GM23248 (cell line): ENCODE data around the gene ULBP2. TPM values are rescaled to one million over a fixed set of nuclear protein-coding genes. Genes with fewer than 3 reads are reported as not detected.
"Not testable (repeated sequence)": the region's sequence is repeated elsewhere in the genome, so short reads cannot be mapped to it uniquely, and the experiment has no call there.

Experiments used
- DNase-seq: peaks from one replicate; pipeline ENCODE4 v3.0.0-alpha.2; 2015
- H2AFZ ChIP-seq: fragments of 200-600 bp; sonication (generic); 2 replicates; pipeline ENCODE4 v1.6.1; 2016; ENCODE audit warnings: antibody characterized with exemption
- H3F3A ChIP-seq: fragments of 200-600 bp; sonication (generic); 2 replicates; pipeline ENCODE4 v1.6.1; 2016; ENCODE audit warnings: mild to moderate bottlenecking, antibody characterized with exemption, mixed run types; ENCODE audit not compliant: insufficient read depth
- H3K27ac ChIP-seq: fragments of 200-600 bp; sonication (generic); 2 replicates; pipeline ENCODE4 v1.5.1; 2016; ENCODE audit warnings: mild to moderate bottlenecking
- H3K27me3 ChIP-seq: fragments of 200-600 bp; sonication (generic); replicated peaks from 2 replicates; pipeline ENCODE4 v1.6.1; 2016; ENCODE audit warnings: mild to moderate bottlenecking; ENCODE audit not compliant: insufficient read depth
- H3K36me3 ChIP-seq: fragments of 200-600 bp; sonication (generic); 2 replicates; pipeline ENCODE4 v1.6.1; 2016; ENCODE audit warnings: low read depth, mild to moderate bottlenecking
- H3K4me1 ChIP-seq: fragments of 200-600 bp; sonication (generic); 2 replicates; pipeline ENCODE4 v1.6.1; 2016; ENCODE audit warnings: mild to moderate bottlenecking; ENCODE audit not compliant: insufficient read depth
- H3K4me2 ChIP-seq: fragments of 200-600 bp; sonication (generic); one replicate; pipeline ENCODE4 v1.6.1; 2016; ENCODE audit warnings: mild to moderate bottlenecking; ENCODE audit not compliant: unreplicated experiment
- H3K4me3 ChIP-seq: fragments of 200-600 bp; sonication (generic); 2 replicates; pipeline ENCODE4 v1.5.1; 2016; ENCODE audit warnings: mild to moderate bottlenecking
- H3K79me2 ChIP-seq: fragments of 200-600 bp; sonication (generic); 2 replicates; pipeline ENCODE4 v1.6.1; 2016; ENCODE audit warnings: mild to moderate bottlenecking; ENCODE audit not compliant: insufficient read depth
- H3K9ac ChIP-seq: fragments of 200-600 bp; sonication (generic); 2 replicates; pipeline ENCODE4 v1.6.1; 2016; ENCODE audit warnings: mild to moderate bottlenecking
- H3K9me2 ChIP-seq: fragments of 200-600 bp; sonication (generic); 2 replicates; pipeline ENCODE4 v1.6.1; 2016; ENCODE audit warnings: mixed run types, mild to moderate bottlenecking, moderate library complexity; ENCODE audit not compliant: insufficient read depth
- H3K9me3 ChIP-seq: fragments of 200-600 bp; sonication (generic); one replicate; pipeline ENCODE4 v1.6.1; 2017; ENCODE audit warnings: low read depth
- H4K20me1 ChIP-seq: fragments of 200-600 bp; sonication (generic); 2 replicates; pipeline ENCODE4 v1.6.0; 2016; ENCODE audit not compliant: insufficient read depth
- EZH2 ChIP-seq: fragments of 200-600 bp; sonication (generic); IDR thresholded peaks from 2 replicates; pipeline ENCODE4 v1.6.1; 2018; ENCODE audit warnings: antibody characterized with exemption, mild to moderate bottlenecking; ENCODE audit not compliant: insufficient read depth, poor library complexity, severe bottlenecking
- EZH2phosphoT487 ChIP-seq: fragments of 200-600 bp; sonication (generic); IDR thresholded peaks from 2 replicates; pipeline ENCODE4 v1.6.1; 2018; ENCODE audit warnings: antibody characterized with exemption, moderate library complexity, mild to moderate bottlenecking, low read depth; ENCODE audit not compliant: insufficient read depth
- WGBS, 2 experiments: methylation state at CpG; one replicate each; pipeline ENCODE4 v1.1.6; 2015 to 2017; ENCODE audit warnings: low lambda C conversion rate in 2 of 2, low coverage in 1 of 2; ENCODE audit errors: missing lambda C conversion rate in 2 of 2; 5-methylcytosine and 5-hydroxymethylcytosine counted together
- in situ Hi-C: fragments of 300-500 bp; cut with MboI; formaldehyde crosslinking; loops from 2 replicates; pipeline ENCODE4 v1.15.0; 2020
- polyA plus RNA-seq: library from polyadenylated mRNA; unstranded; fragments of >200 nt; fragmentation: Nextera tagmentation; extraction: Ambion mirVana; gene quantifications from 2 replicates; pipeline ENCODE4 v1.2.1, GENCODE V29; 2016
- total RNA-seq: library from RNA; depleted of rRNA; stranded (reverse); fragments of >200 nt; shearing (Covaris generic); gene quantifications from 2 replicates; pipeline ENCODE4 v1.2.3, GENCODE V29; 2014

The ULBP2 gene
- total and polyA plus RNA-seq, 2 experiments from 2014 or later, result 23.8 to 29.5 TPM

- Histone ChIP-seq H3K4me3 (no peak overlapping the region), H3K27me3 (peaks cover 90% of the 10 kb centered on the region), H3K4me2 (no peak overlapping the region), H3K9me3 (no peaks in the 10 kb centered on the region), H3K27ac (no peak overlapping the region), H2AFZ (no peak overlapping the region), H3K9me2 (no peaks in the 10 kb centered on the region), H3K4me1 (no peaks in the 10 kb centered on the region), H3K36me3 (no peaks in the 10 kb centered on the region), H3K9ac (no peak overlapping the region), H3F3A (no peaks in the 10 kb centered on the region), H3K79me2 (no peaks in the 10 kb centered on the region), H4K20me1 (no peaks in the 10 kb centered on the region)
- DNase-seq, result no peak
- 0 out of 2 replicates have a peak, but pooled peaks have one; percentile 40 for TF ChIP-seq EZH2phosphoT487
- no peak for TF ChIP-seq EZH2
- WGBS, 2 experiments, result 9 to 10% methylated on average over 17 of the region's 17 CpGs
- in situ Hi-C loops, result no loop called here
Measured at GRCh38 chr6:149988550-149989346, 46.9 kb downstream of the ULBP2 start.

DNA sequence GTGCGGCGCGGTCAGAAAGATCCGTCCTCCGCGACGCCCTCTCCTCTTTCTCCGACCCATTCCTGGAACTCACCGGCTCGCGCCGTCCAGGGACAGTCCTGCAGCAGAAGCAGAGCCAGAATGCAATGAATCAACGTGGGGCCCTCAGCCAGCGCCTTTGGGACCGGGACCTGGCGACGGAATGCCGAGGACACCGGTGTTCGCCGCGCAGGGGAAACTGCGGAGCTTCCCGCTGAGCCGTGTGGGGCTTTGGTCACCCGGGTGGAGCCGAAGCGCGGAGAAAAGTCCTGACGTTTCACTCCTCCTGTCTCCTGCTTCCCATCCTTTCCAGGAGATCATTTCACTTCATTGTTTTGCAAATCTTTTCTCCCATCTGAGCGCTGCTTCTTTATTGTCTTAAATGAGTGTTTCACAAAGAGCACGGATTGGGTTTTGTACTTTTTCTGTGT is 48.4 kb downstream of the ULBP2 start:
- H3K79me2 ChIP-seq, result no peaks in the 10 kb centered on the region
- H3K9me3 ChIP-seq, result no peaks in the 10 kb centered on the region
- WGBS, 2 experiments, result 1 to 2% methylated on average over 20 to 32 of the region's 32 CpGs
- no peak overlapping the region for H3K27ac ChIP-seq
- no peaks in the 10 kb centered on the region for H3K36me3 ChIP-seq
- no peaks in the 10 kb centered on the region for H3K4me1 ChIP-seq
- no peak for TF ChIP-seq EZH2
- TF ChIP-seq EZH2phosphoT487, result no peak
- no peaks in the 10 kb centered on the region for H3F3A ChIP-seq
- no peak overlapping the region for H3K9ac ChIP-seq
- H3K4me2 ChIP-seq, result peak overlapping the region; percentile 65
- H3K9me2 ChIP-seq, result no peaks in the 10 kb centered on the region
- in situ Hi-C loops, result no loop called here
- DNase-seq, result peak; percentile 22
- peak overlapping the region; percentile 56 for H2AFZ ChIP-seq
- H3K27me3 ChIP-seq, result peaks cover 94% of the 10 kb centered on the region
- H3K4me3 ChIP-seq, result peak overlapping the region; percentile 45
- no peaks in the 10 kb centered on the region for H4K20me1 ChIP-seq

DNA sequence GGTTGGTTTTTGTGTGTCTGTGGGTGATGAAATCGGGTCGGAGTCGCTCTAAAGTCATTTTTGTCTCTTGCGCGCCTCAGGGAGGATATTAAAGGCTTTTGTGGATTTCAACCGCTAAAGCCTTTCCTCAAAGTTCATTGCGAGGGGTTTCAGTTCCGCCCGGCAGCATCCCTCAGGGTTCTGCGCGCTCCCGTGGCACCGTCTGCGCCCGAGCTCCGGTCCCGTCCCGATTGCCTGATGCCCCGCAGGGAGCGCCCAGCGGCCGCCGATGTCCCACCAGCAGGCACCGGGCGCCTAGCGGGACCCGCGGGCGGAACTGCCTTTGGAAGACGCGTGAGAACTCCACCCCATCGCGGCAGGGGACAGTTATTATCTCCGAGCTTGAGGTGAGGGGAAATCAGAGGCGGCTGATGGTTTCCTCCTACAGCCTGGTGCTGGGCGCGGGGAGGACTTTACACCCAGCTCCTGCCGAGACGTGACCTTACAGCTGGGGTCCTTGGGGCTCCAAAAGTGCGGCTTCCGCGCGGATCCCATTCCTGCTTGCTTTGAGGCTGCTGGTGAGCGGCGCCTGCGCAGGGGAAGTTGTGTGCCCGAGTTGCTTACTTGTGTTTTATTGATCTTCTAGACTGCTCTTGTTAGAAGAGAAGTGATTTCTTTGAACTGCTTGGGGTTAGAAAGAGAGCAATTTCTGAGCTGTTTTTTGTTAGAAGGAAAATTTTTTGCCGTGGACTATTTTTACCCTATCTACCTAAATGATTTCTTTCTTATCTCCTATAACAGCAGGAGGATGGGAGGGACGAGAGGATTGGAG is 49.1 kb downstream of the ULBP2 start:
- Histone ChIP-seq H3F3A (no peaks in the 10 kb centered on the region), H4K20me1 (no peaks in the 10 kb centered on the region), H3K4me3 (peak overlapping the region; percentile 45), H3K4me1 (no peaks in the 10 kb centered on the region), H3K79me2 (no peaks in the 10 kb centered on the region), H2AFZ (peak overlapping the region; percentile 56), H3K36me3 (no peaks in the 10 kb centered on the region), H3K4me2 (peak overlapping the region; percentile 65), H3K27ac (no peak overlapping the region), H3K27me3 (peaks cover 90% of the 10 kb centered on the region), H3K9ac (no peak overlapping the region), H3K9me2 (no peaks in the 10 kb centered on the region), H3K9me3 (no peaks in the 10 kb centered on the region)
- TF ChIP-seq EZH2 (peak; percentile 95), EZH2phosphoT487 (peak; percentile 70)
- DNase-seq, result peak; percentile 32
- in situ Hi-C loops, result no loop called here
- WGBS, 2 experiments, result 3 to 4% methylated on average over 49 of the region's 49 CpGs

GRCh38 chr6:149991472-149991795 is 49.6 kb downstream of the ULBP2 start:
- H3K27me3 ChIP-seq, result peaks cover 85% of the 10 kb centered on the region
- in situ Hi-C loops, H3K4me2 ChIP-seq: not testable (repeated sequence)

More at GRCh38 chr6:149991472-149991795, 49.6 kb downstream of the ULBP2 start:
- not testable (repeated sequence) for H3K9me2 ChIP-seq, H2AFZ ChIP-seq, H3F3A ChIP-seq, H3K9ac ChIP-seq, H3K36me3 ChIP-seq, H3K9me3 ChIP-seq, H3K79me2 ChIP-seq, H4K20me1 ChIP-seq, H3K4me3 ChIP-seq, DNase-seq, H3K4me1 ChIP-seq, H3K27ac ChIP-seq
- 0 to 3% methylated on average over 6 to 7 of the region's 7 CpGs for WGBS, 2 experiments
